Stomach (tissue), 4 donors: Measurements from ENCODE around the gene IGSF3.
"Not testable (repeated sequence)": the region's sequence is repeated elsewhere in the genome, so short reads cannot be mapped to it uniquely, and the experiment has no call there.

Experiments
- POLR2A ChIP-seq, 4 donors: fragments of 450-650 bp; IDR thresholded peaks; one replicate each; pipeline ENCODE4 v1.6.1; 2016; ENCODE audit warnings: antibody characterized with exemption in 4 of 4, control low read depth in 2 of 4, mild to moderate bottlenecking in 1 of 4, moderate library complexity in 1 of 4
- POLR2AphosphoS5 ChIP-seq, 3 donors: sonication (generic); formaldehyde crosslinking; IDR thresholded peaks; one replicate each; pipeline ENCODE4 v1.6.1; 2016; ENCODE audit warnings: antibody characterized with exemption in 3 of 3
- TF ChIP-seq, protein P1 (sequence below), 7 experiments: fragments of 450-650 bp in 4 of 7; fragments of 200-600 bp in 3 of 7; sonication (generic) in 3 of 7; IDR thresholded peaks; one replicate each; pipeline ENCODE4 v1.5.1; 2016 to 2019; ENCODE audit warnings: antibody characterized with exemption in 7 of 7, control low read depth in 2 of 7, mild to moderate bottlenecking in 1 of 7

- TF ChIP-seq POLR2A, POLR2AphosphoS5 (IDR thresholded peaks at IDR 0.05): not testable (repeated sequence)
- TF ChIP-seq, protein P1, sequence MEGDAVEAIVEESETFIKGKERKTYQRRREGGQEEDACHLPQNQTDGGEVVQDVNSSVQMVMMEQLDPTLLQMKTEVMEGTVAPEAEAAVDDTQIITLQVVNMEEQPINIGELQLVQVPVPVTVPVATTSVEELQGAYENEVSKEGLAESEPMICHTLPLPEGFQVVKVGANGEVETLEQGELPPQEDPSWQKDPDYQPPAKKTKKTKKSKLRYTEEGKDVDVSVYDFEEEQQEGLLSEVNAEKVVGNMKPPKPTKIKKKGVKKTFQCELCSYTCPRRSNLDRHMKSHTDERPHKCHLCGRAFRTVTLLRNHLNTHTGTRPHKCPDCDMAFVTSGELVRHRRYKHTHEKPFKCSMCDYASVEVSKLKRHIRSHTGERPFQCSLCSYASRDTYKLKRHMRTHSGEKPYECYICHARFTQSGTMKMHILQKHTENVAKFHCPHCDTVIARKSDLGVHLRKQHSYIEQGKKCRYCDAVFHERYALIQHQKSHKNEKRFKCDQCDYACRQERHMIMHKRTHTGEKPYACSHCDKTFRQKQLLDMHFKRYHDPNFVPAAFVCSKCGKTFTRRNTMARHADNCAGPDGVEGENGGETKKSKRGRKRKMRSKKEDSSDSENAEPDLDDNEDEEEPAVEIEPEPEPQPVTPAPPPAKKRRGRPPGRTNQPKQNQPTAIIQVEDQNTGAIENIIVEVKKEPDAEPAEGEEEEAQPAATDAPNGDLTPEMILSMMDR (IDR thresholded peaks at IDR 0.05): not testable (repeated sequence)
Observed at GRCh38 chr1:116598420-116599036, 69.0 kb downstream of the IGSF3 start.
